Stimulated activated CD8-positive, alpha-beta memory T cell treated with anti-CD3 and anti-CD28 coated beads, Interleukin-7, amount 100 ng/mL, for 24 hours (primary cell): ENCODE results near the gene SLC15A3.

Experiments
- DNase-seq: peaks from one replicate; pipeline ENCODE4 v3.0.0-alpha.2; 2020; ENCODE audit warnings: low read depth

SLC15A3 gene

GRCh38 chr11:60945295-60945667 lies 6.7 kb downstream of the SLC15A3 start:
- no peak for DNase-seq

GRCh38 chr11:60944490-60945294 lies 7.3 kb downstream of the SLC15A3 start:
- DNase-seq: no peak

- DNase-seq: no peak
Measured at GRCh38 chr11:60942970-60943565, 8.9 kb downstream of the SLC15A3 start.

- no peak for DNase-seq
Measured at GRCh38 chr11:60942219-60942618, 9.8 kb downstream of the SLC15A3 start.

- DNase-seq: no peak
Measured at GRCh38 chr11:60941371-60942119, 10.4 kb downstream of the SLC15A3 start.

GRCh38 chr11:60939855-60940254 lies 12.1 kb downstream of the SLC15A3 start:
- DNase-seq: no peak

GRCh38 chr11:60939301-60939700 lies 12.7 kb downstream of the SLC15A3 start:
- DNase-seq: no peak

- no peak for DNase-seq
Measured at GRCh38 chr11:60938500-60938899, 13.5 kb downstream of the SLC15A3 start.

- no peak for DNase-seq
Measured at GRCh38 chr11:60937811-60938210, 14.2 kb downstream of the SLC15A3 start.

- DNase-seq: no peak
Measured at GRCh38 chr11:60937144-60937527, 14.8 kb downstream of the SLC15A3 start.

GRCh38 chr11:60936467-60937143 lies 15.4 kb downstream of the SLC15A3 start:
- no peak for DNase-seq

GRCh38 chr11:60935676-60936442 lies 16.1 kb downstream of the SLC15A3 start:
- DNase-seq: no peak

- no peak for DNase-seq
Measured at GRCh38 chr11:60934790-60935605, 17.0 kb downstream of the SLC15A3 start.

GRCh38 chr11:60934124-60934789 lies 17.7 kb downstream of the SLC15A3 start:
- no peak for DNase-seq

GRCh38 chr11:60933416-60934123 lies 18.4 kb downstream of the SLC15A3 start:
- no peak for DNase-seq

GRCh38 chr11:60932605-60933356 lies 19.2 kb downstream of the SLC15A3 start:
- no peak for DNase-seq

GRCh38 chr11:60931917-60932316 lies 20.1 kb downstream of the SLC15A3 start:
- DNase-seq: no peak

GRCh38 chr11:60930394-60930793 lies 21.6 kb downstream of the SLC15A3 start:
- no peak for DNase-seq

GRCh38 chr11:60929764-60930163 lies 22.2 kb downstream of the SLC15A3 start:
- DNase-seq: no peak
